Neural progenitor cell (in vitro differentiated cells): ENCODE results near the gene PRKAA1.

Source experiments
- EZH2 ChIP-seq: fragments of 200-600 bp; sonication (generic); IDR thresholded peaks from 2 replicates; pipeline ENCODE4 v1.6.1; 2017; ENCODE audit warnings: antibody characterized with exemption, mild to moderate bottlenecking, moderate library complexity
- TF ChIP-seq, protein P1 (sequence below): fragments of 200-600 bp; sonication (generic); IDR thresholded peaks from 2 replicates; pipeline ENCODE4 v1.5.1; 2017; ENCODE audit warnings: antibody characterized with exemption, mild to moderate bottlenecking

GRCh38 chr5:40833712-40834229 is 35.6 kb upstream of the PRKAA1 start:
- TF ChIP-seq, protein P1, sequence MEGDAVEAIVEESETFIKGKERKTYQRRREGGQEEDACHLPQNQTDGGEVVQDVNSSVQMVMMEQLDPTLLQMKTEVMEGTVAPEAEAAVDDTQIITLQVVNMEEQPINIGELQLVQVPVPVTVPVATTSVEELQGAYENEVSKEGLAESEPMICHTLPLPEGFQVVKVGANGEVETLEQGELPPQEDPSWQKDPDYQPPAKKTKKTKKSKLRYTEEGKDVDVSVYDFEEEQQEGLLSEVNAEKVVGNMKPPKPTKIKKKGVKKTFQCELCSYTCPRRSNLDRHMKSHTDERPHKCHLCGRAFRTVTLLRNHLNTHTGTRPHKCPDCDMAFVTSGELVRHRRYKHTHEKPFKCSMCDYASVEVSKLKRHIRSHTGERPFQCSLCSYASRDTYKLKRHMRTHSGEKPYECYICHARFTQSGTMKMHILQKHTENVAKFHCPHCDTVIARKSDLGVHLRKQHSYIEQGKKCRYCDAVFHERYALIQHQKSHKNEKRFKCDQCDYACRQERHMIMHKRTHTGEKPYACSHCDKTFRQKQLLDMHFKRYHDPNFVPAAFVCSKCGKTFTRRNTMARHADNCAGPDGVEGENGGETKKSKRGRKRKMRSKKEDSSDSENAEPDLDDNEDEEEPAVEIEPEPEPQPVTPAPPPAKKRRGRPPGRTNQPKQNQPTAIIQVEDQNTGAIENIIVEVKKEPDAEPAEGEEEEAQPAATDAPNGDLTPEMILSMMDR = no peak
- no peak for TF ChIP-seq EZH2
